Measurements from ENCODE around the gene AKR1C1.
"Not testable (repeated sequence)": the region's sequence is repeated elsewhere in the genome, so short reads cannot be mapped to it uniquely, and the experiment has no call there.

The AKR1C1 gene

GRCh38 chr10:5002013-5002727, 39.0 kb downstream of the AKR1C1 start:
- Histone ChIP-seq H3K9me3 (no peaks in the 10 kb centered on the region), H3K36me3 (no peaks in the 10 kb centered on the region), H3K4me1 (no peaks in the 10 kb centered on the region), H3K27me3 (no peaks in the 10 kb centered on the region), H3K4me3 (ENCODE audit: low read depth, low read length) (no peak overlapping the region)
- no peak for DNase-seq
- no peak for TF ChIP-seq CTCF (IDR thresholded peaks at IDR 0.05; ENCODE audit: low read depth, low read length)

DNA sequence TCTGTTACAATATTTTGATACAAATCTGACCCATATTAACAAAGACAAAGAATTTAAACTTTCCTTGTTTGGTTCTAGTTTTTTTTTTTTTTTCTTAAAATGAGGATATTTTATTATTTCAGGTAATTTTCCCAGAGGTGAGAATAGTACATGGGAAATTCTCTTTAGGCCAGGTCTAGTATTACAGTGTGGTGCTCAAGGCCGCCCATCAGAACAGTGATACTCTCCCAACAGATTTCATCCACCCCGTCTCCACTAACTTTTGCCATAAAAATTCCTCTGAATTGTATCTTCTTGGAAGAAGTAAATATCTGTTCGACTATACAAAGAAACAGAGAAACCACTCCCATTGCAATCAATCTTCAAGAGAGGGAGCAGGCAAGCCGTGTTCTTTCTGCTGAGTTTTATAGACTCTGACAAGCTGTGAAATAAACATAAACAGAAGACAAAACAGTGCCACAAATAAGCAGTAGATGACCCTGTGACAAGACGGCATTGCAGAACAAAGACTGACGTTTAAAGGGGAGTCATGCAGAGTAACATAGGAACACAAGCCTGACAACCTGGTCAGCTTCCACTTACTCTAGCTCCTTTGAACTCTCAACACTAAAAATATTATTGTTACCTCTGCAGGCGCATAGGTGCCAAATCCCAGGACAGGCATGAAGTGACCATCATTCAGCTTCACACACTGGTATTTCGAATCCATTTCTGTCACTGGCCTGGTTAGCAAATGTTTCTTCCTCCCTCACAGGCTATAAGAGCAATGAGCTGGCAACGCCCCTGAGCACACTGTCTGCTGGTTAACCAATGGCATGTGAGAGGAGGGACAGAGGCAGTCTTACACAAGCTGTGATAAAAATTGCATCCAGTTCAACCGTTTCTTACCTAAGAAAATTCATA, 40.2 kb downstream of the AKR1C1 start, which contains the start of gene AKR1C2:
TSS of gene AKR1C2 (minus strand) at position 731 of the 903 bp plus-strand sequence. CDS start at position 709, 22 bp downstream.
- not testable (repeated sequence) for H3K4me3 ChIP-seq (ENCODE audit: low read depth, low read length); H3K36me3 ChIP-seq; H3K9me3 ChIP-seq; H3K27me3 ChIP-seq; H3K4me1 ChIP-seq; DNase-seq

DNA sequence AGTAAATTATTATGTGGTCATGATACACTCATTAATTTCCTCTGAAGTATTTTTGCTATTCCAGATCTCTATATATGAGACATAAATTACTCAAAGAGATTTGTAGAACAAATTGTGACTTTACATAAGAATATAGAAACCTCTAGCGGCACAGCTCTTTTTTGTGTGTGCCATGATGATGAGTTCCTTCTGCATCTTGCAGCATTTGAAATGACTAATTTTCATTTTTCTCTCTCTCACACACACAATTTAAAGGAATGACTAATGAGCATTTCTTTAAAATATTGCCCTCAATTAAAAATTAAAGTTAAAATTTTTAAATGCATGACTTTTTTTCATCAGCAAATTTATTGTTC, 40.8 kb downstream of the AKR1C1 start:
- H3K9me3 ChIP-seq; DNase-seq; H3K4me1 ChIP-seq; H3K36me3 ChIP-seq; H3K4me3 ChIP-seq (ENCODE audit: low read depth, low read length); H3K27me3 ChIP-seq: not testable (repeated sequence)

DNA sequence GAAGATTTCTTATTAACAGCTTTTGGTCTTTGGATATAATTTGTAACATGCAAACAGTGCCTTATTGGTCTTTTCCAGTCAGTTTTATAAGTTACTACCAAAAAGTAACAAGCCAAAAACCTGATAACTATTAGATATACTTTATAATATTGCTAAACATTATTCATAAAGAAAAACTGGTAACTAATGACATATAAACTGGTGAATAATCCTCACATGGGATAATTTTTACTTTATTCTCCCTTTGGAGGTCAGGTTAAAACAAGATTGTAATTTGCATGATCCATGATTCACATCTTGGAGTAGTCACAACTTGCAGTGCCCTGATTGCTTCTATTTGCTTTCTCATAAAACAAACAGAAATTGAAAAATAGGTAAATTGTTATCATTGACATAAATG, 41.3 kb downstream of the AKR1C1 start:
- H3K4me1 ChIP-seq; H3K27me3 ChIP-seq; H3K36me3 ChIP-seq; H3K4me3 ChIP-seq (ENCODE audit: low read depth, low read length); H3K9me3 ChIP-seq; DNase-seq: not testable (repeated sequence)

GRCh38 chr10:5008857-5009548, 45.8 kb downstream of the AKR1C1 start:
- DNase-seq, H3K27me3 ChIP-seq: not testable (repeated sequence)

GRCh38 chr10:5010043-5010442, 46.8 kb downstream of the AKR1C1 start:
- DNase-seq: not testable (repeated sequence)

More at GRCh38 chr10:5008857-5009548, 45.8 kb downstream of the AKR1C1 start:
- not testable (repeated sequence) for H3K4me3 ChIP-seq (ENCODE audit: low read depth, low read length); H3K9me3 ChIP-seq; H3K36me3 ChIP-seq; H3K4me1 ChIP-seq

DNA sequence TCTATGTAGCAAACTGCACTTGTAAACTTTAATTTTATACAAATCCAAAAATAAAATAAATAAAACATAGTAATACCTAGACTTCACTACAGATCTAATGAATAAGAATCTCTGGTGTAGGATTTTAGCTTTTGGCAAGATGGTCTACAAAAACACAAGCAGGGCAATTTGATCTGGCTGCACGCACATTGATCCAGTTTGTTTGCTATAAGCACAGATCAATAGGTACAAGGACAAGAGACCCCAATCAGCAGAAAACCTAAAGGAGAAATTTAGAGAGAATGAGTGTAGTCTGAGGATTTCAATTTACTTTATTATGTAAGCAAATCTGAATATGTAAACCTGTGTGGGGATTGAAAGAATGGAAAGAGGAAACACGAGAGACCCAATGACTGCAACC, 48.2 kb downstream of the AKR1C1 start:
- not testable (repeated sequence) for DNase-seq; H3K4me1 ChIP-seq; H3K36me3 ChIP-seq; H3K4me3 ChIP-seq (ENCODE audit: low read depth, low read length); H3K27me3 ChIP-seq; H3K9me3 ChIP-seq

More at GRCh38 chr10:5010043-5010442, 46.8 kb downstream of the AKR1C1 start:
- not testable (repeated sequence) for H3K4me1 ChIP-seq; H3K27me3 ChIP-seq; H3K4me3 ChIP-seq (ENCODE audit: low read depth, low read length); H3K36me3 ChIP-seq; H3K9me3 ChIP-seq

GRCh38 chr10:5012595-5012994, 49.4 kb downstream of the AKR1C1 start:
- H3K4me3 ChIP-seq (ENCODE audit: low read depth, low read length): no peak overlapping the region
- no peaks in the 10 kb centered on the region for H3K4me1 ChIP-seq
- H3K9me3 ChIP-seq: no peaks in the 10 kb centered on the region
- TF ChIP-seq CTCF (IDR thresholded peaks at IDR 0.05; ENCODE audit: low read depth, low read length): no peak
- H3K36me3 ChIP-seq: no peaks in the 10 kb centered on the region
- no peak for DNase-seq
- H3K27me3 ChIP-seq: no peaks in the 10 kb centered on the region

- Histone ChIP-seq H3K4me1 (no peaks in the 10 kb centered on the region), H3K4me3 (ENCODE audit: low read depth, low read length) (no peak overlapping the region), H3K36me3 (no peaks in the 10 kb centered on the region), H3K27me3 (no peaks in the 10 kb centered on the region), H3K9me3 (no peaks in the 10 kb centered on the region)
- no peak for TF ChIP-seq CTCF (IDR thresholded peaks at IDR 0.05; ENCODE audit: low read depth, low read length)
- no peak for DNase-seq
These were observed 50.2 kb downstream of the AKR1C1 start for GRCh38 chr10:5013385-5013784.

- H3K4me1 ChIP-seq; DNase-seq; H3K4me3 ChIP-seq (ENCODE audit: low read depth, low read length); H3K27me3 ChIP-seq; H3K36me3 ChIP-seq; H3K9me3 ChIP-seq: not testable (repeated sequence)
These were observed 51.1 kb downstream of the AKR1C1 start for GRCh38 chr10:5014200-5014910.

Measured in BE2C (cell line).